HUES64 (cell line): ENCODE results near the gene PIEZO2.

Source experiments
- H3K27ac ChIP-seq: 2 replicates; pipeline ENCODE4 v1.7.0; 2013; ENCODE audit warnings: low read depth, low read length, inconsistent platforms
- H3K27me3 ChIP-seq: 2 replicates; pipeline ENCODE4 v1.6.1; 2013; ENCODE audit warnings: mild to moderate bottlenecking, low read length; ENCODE audit not compliant: insufficient read depth
- H3K36me3 ChIP-seq: 2 replicates; pipeline ENCODE4 v1.6.1; 2013; ENCODE audit warnings: mild to moderate bottlenecking, low read length; ENCODE audit not compliant: insufficient read depth
- H3K4me1 ChIP-seq: 2 replicates; pipeline ENCODE4 v1.6.1; 2013; ENCODE audit warnings: mild to moderate bottlenecking, low read length, moderate library complexity; ENCODE audit not compliant: insufficient read depth
- H3K4me3 ChIP-seq: 2 replicates; pipeline ENCODE4 v1.5.1; 2013; ENCODE audit warnings: mild to moderate bottlenecking, low read length, moderate library complexity
- H3K9ac ChIP-seq: 2 replicates; pipeline ENCODE4 v1.6.1; 2013; ENCODE audit warnings: mild to moderate bottlenecking, low read depth, low read length
- H3K9me3 ChIP-seq: 2 replicates; pipeline ENCODE4 v1.6.1; 2013; ENCODE audit warnings: low read depth, low read length; ENCODE audit not compliant: insufficient read depth
- WGBS: fragments of 150-250, 120-280 bp; methylation state at CpG from one replicate; pipeline ENCODE4 v1.1.7; 2013; ENCODE audit warnings: missing lambda C conversion rate; 5-methylcytosine and 5-hydroxymethylcytosine counted together

The PIEZO2 gene

GRCh38 chr18:10776493-10776892 lies 372.9 kb downstream of the PIEZO2 start:
- H3K9ac ChIP-seq, result no peak overlapping the region
- no peaks in the 10 kb centered on the region for H3K27me3 ChIP-seq
- H3K9me3 ChIP-seq, result no peaks in the 10 kb centered on the region
- no peak overlapping the region for H3K4me3 ChIP-seq
- H3K27ac ChIP-seq, result no peak overlapping the region
- H3K4me1 ChIP-seq, result peaks cover 7% of the 10 kb centered on the region; the same call in 1 of the 2 replicates
- 88% methylated on average over 6 of the region's 6 CpGs for WGBS
- no peaks in the 10 kb centered on the region; the same call in 1 of the 2 replicates for H3K36me3 ChIP-seq

- Histone ChIP-seq H3K9ac (no peak overlapping the region), H3K27ac (no peak overlapping the region), H3K4me1 (peaks cover 7% of the 10 kb centered on the region; the same call in 1 of the 2 replicates), H3K9me3 (no peaks in the 10 kb centered on the region), H3K27me3 (no peaks in the 10 kb centered on the region), H3K36me3 (no peaks in the 10 kb centered on the region; the same call in 1 of the 2 replicates), H3K4me3 (no peak overlapping the region)
- 92% methylated on average over 5 of the region's 5 CpGs for WGBS
These were observed 374.3 kb downstream of the PIEZO2 start for GRCh38 chr18:10775026-10775425.

GRCh38 chr18:10771053-10771709 lies 378.2 kb downstream of the PIEZO2 start:
- no peaks in the 10 kb centered on the region for H3K4me1 ChIP-seq
- no peak overlapping the region for H3K4me3 ChIP-seq
- H3K27ac ChIP-seq, result no peak overlapping the region
- no peaks in the 10 kb centered on the region; the same call in 1 of the 2 replicates for H3K36me3 ChIP-seq
- no peak overlapping the region for H3K9ac ChIP-seq
- H3K9me3 ChIP-seq, result no peaks in the 10 kb centered on the region
- 82% methylated on average over 3 of the region's 3 CpGs for WGBS
- no peaks in the 10 kb centered on the region for H3K27me3 ChIP-seq

- no peaks in the 10 kb centered on the region for H3K4me1 ChIP-seq
- no peaks in the 10 kb centered on the region; the same call in 1 of the 2 replicates for H3K36me3 ChIP-seq
- no peak overlapping the region for H3K4me3 ChIP-seq
- no peaks in the 10 kb centered on the region for H3K9me3 ChIP-seq
- H3K27me3 ChIP-seq, result no peaks in the 10 kb centered on the region
- H3K27ac ChIP-seq, result no peak overlapping the region
- no peak overlapping the region for H3K9ac ChIP-seq
- 100% methylated on average over 2 of the region's 2 CpGs for WGBS
These were observed 379.1 kb downstream of the PIEZO2 start for GRCh38 chr18:10770264-10770663.

- Histone ChIP-seq H3K27me3 (no peaks in the 10 kb centered on the region), H3K27ac (no peak overlapping the region), H3K4me1 (no peaks in the 10 kb centered on the region), H3K4me3 (no peak overlapping the region), H3K9ac (no peak overlapping the region), H3K9me3 (no peaks in the 10 kb centered on the region), H3K36me3 (no peaks in the 10 kb centered on the region; the same call in 1 of the 2 replicates)
- WGBS, result 92% methylated on average over 5 of the region's 5 CpGs
These were observed 381.1 kb downstream of the PIEZO2 start for GRCh38 chr18:10768221-10768620.

- H3K4me1 ChIP-seq, result no peaks in the 10 kb centered on the region
- H3K9me3 ChIP-seq, result no peaks in the 10 kb centered on the region
- H3K9ac ChIP-seq, result no peak overlapping the region
- no peaks in the 10 kb centered on the region for H3K27me3 ChIP-seq
- H3K27ac ChIP-seq, result no peak overlapping the region
- WGBS, result 95% methylated on average over 5 of the region's 5 CpGs
- no peak overlapping the region for H3K4me3 ChIP-seq
- H3K36me3 ChIP-seq, result no peaks in the 10 kb centered on the region
These were observed 381.7 kb downstream of the PIEZO2 start for GRCh38 chr18:10767658-10768057.

- 95% methylated on average over 4 of the region's 5 CpGs for WGBS
- Histone ChIP-seq H3K27ac (no peak overlapping the region), H3K4me1 (no peaks in the 10 kb centered on the region), H3K27me3 (no peaks in the 10 kb centered on the region), H3K9me3 (no peaks in the 10 kb centered on the region), H3K4me3 (no peak overlapping the region), H3K9ac (no peak overlapping the region), H3K36me3 (no peaks in the 10 kb centered on the region)
These were observed 388.4 kb downstream of the PIEZO2 start for GRCh38 chr18:10760986-10761385.

GRCh38 chr18:10759241-10759640 lies 390.1 kb downstream of the PIEZO2 start:
- Histone ChIP-seq H3K4me3 (no peak overlapping the region), H3K27ac (no peak overlapping the region), H3K9ac (no peak overlapping the region), H3K27me3 (no peaks in the 10 kb centered on the region), H3K36me3 (no peaks in the 10 kb centered on the region), H3K4me1 (no peaks in the 10 kb centered on the region), H3K9me3 (no peaks in the 10 kb centered on the region)
- 91% methylated on average over 7 of the region's 7 CpGs for whole genome bisulfite sequencing

GRCh38 chr18:10757946-10758345 lies 391.4 kb downstream of the PIEZO2 start:
- Histone ChIP-seq H3K9ac (no peak overlapping the region), H3K36me3 (no peaks in the 10 kb centered on the region), H3K27me3 (no peaks in the 10 kb centered on the region), H3K27ac (no peak overlapping the region), H3K9me3 (no peaks in the 10 kb centered on the region), H3K4me1 (no peaks in the 10 kb centered on the region), H3K4me3 (no peak overlapping the region)
- 92% methylated on average over 6 of the region's 6 CpGs for WGBS

GRCh38 chr18:10757349-10757748 lies 392.0 kb downstream of the PIEZO2 start:
- no peaks in the 10 kb centered on the region for H3K27me3 ChIP-seq
- H3K9ac ChIP-seq, result no peak overlapping the region
- no peaks in the 10 kb centered on the region for H3K4me1 ChIP-seq
- no peak overlapping the region for H3K27ac ChIP-seq
- no peak overlapping the region for H3K4me3 ChIP-seq
- no peaks in the 10 kb centered on the region for H3K36me3 ChIP-seq
- no peaks in the 10 kb centered on the region for H3K9me3 ChIP-seq

- Histone ChIP-seq H3K9me3 (no peaks in the 10 kb centered on the region), H3K27me3 (no peaks in the 10 kb centered on the region), H3K4me3 (no peak overlapping the region), H3K9ac (no peak overlapping the region), H3K27ac (no peak overlapping the region), H3K4me1 (no peaks in the 10 kb centered on the region), H3K36me3 (no peaks in the 10 kb centered on the region)
- 84% methylated on average over 1 of the region's 1 CpG for WGBS
These were observed 393.5 kb downstream of the PIEZO2 start for GRCh38 chr18:10755855-10756254.

GRCh38 chr18:10754128-10754527 lies 395.2 kb downstream of the PIEZO2 start:
- Histone ChIP-seq H3K27me3 (no peaks in the 10 kb centered on the region), H3K9ac (no peak overlapping the region), H3K4me1 (no peaks in the 10 kb centered on the region), H3K27ac (no peak overlapping the region), H3K9me3 (no peaks in the 10 kb centered on the region), H3K36me3 (no peaks in the 10 kb centered on the region), H3K4me3 (no peak overlapping the region)
- 97% methylated on average over 4 of the region's 4 CpGs for WGBS
